ENCODE measurements around the gene DLEC1. TPM values are rescaled to one million over a fixed set of nuclear protein-coding genes. Genes with fewer than 3 reads are reported as not detected.
A peak's percentile ranks its signal among the peaks of the same experiment; 100 is the strongest.

The DLEC1 gene
- total RNA-seq, 4 donors from 2014 or later, result 1.5 to 2.8 (median 1.9) TPM; not detected in 1

DNA sequence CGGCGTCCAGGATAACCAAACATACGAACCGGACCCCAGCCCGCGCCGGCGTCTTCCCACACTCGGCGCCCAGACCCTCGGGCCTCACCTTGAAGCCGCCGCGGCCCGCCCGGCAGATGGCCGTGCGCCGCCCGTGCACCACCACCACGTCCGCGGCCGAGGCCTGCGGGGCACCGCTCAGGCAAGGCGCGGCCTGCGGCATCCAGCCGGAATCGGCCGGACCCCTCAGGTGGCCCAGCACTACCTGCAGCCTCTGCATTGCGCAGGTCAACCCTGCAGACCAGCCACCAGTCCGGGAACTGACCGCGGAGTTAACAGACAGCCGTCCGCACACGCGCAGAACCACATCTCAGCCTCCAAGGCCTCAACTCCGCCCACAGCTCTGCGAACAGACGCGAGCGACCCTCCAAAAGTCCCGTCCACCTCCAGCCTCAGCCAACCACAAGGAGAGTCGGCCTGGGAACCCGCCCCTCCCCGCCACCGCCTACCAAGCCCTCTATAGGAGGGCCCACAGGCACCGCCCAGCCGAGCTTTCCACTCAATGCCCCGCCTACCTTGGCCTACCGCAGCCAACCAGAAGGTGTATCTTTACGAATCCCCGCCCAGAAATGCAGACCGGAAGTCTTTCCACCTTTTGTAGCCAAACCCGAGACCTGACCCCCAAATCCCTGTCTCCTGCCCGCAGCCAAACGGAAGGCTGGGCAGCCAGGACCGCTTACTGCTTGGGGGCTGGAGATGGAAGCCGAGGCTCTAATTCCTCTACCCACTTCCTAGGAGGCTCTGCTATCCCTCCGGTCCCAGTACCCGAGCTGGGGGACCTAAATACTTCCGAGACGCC is 98.0 kb downstream of the DLEC1 start, which contains the start of gene ACAA1:
Gene ACAA1, minus strand, starts transcription at position 351 of the 838 bp plus-strand sequence. Its CDS starts 92 bp downstream, at position 259.
- peak within 1 kb of the TSS; percentile 89 to 92 for H3K27ac ChIP-seq
- H3K4me3 ChIP-seq, result peak within 1 kb of the TSS; percentile 46 to 78
- intact Hi-C loops (cut with DNase I; ENCODE audit: low total_unique reads), result no loop called here
- DNase-seq, result peak; percentile 99 to 100
- H3K36me3 ChIP-seq, result no peaks in the 10 kb centered on the region
- no peaks in the 10 kb centered on the region for H3K4me1 ChIP-seq
- H3K9me3 ChIP-seq, result no peaks in the 10 kb centered on the region
- H3K27me3 ChIP-seq, result no peaks in the 10 kb centered on the region
- TF ChIP-seq, protein P1, sequence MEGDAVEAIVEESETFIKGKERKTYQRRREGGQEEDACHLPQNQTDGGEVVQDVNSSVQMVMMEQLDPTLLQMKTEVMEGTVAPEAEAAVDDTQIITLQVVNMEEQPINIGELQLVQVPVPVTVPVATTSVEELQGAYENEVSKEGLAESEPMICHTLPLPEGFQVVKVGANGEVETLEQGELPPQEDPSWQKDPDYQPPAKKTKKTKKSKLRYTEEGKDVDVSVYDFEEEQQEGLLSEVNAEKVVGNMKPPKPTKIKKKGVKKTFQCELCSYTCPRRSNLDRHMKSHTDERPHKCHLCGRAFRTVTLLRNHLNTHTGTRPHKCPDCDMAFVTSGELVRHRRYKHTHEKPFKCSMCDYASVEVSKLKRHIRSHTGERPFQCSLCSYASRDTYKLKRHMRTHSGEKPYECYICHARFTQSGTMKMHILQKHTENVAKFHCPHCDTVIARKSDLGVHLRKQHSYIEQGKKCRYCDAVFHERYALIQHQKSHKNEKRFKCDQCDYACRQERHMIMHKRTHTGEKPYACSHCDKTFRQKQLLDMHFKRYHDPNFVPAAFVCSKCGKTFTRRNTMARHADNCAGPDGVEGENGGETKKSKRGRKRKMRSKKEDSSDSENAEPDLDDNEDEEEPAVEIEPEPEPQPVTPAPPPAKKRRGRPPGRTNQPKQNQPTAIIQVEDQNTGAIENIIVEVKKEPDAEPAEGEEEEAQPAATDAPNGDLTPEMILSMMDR (IDR thresholded peaks at IDR 0.05), result peak in 1 of 4 experiments; percentile 2
- TF ChIP-seq POLR2A (IDR thresholded peaks at IDR 0.05), result peak; percentile 80 to 83

DNA sequence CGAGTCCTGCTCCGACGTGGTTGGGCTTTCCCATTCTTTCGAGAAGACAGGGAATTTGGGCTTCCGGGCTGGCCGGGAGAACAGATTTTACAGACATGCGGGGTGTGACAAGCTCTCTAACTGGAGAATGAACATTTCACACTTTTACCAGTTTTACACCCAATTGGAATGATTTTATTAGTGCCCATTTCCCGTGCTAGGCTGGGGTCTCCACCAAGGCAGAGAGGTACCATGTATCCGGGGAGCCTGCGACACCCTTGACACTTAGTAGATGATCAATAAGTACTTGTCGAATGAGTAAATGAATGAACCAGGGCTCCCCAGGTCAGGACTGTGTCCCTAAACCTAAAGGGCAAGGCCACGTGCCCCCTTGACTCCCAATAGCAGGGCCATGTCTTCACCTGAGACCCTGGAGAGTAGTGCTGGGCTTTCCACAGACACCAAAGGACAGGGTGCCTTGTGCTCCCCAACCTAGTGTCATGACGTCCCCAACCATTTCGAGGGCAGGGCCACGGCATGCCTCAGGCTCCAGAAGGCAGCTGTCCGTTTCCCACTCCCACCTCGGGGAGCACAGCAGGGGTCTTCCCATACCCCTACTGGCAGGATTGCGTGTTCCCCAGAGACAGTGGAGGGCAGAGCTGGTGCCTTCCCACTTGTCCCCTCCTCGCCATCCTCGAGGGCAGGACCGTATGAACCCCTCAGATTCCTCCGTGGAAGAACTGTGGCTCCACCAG is 98.8 kb downstream of the DLEC1 start:
- Histone ChIP-seq H3K4me3 (peak overlapping the region; percentile 46 to 76), H3K36me3 (no peaks in the 10 kb centered on the region), H3K27me3 (no peaks in the 10 kb centered on the region), H3K9me3 (no peaks in the 10 kb centered on the region), H3K4me1 (no peaks in the 10 kb centered on the region), H3K27ac (peak overlapping the region; percentile 89 to 92)
- intact Hi-C loops (cut with DNase I; ENCODE audit: low total_unique reads), result no loop called here
- peak in 1 of 2 donors; percentile 38 for DNase-seq
- TF ChIP-seq, protein P1 (IDR thresholded peaks at IDR 0.05), result no peak
- TF ChIP-seq POLR2A (IDR thresholded peaks at IDR 0.05), result no peak

DNA sequence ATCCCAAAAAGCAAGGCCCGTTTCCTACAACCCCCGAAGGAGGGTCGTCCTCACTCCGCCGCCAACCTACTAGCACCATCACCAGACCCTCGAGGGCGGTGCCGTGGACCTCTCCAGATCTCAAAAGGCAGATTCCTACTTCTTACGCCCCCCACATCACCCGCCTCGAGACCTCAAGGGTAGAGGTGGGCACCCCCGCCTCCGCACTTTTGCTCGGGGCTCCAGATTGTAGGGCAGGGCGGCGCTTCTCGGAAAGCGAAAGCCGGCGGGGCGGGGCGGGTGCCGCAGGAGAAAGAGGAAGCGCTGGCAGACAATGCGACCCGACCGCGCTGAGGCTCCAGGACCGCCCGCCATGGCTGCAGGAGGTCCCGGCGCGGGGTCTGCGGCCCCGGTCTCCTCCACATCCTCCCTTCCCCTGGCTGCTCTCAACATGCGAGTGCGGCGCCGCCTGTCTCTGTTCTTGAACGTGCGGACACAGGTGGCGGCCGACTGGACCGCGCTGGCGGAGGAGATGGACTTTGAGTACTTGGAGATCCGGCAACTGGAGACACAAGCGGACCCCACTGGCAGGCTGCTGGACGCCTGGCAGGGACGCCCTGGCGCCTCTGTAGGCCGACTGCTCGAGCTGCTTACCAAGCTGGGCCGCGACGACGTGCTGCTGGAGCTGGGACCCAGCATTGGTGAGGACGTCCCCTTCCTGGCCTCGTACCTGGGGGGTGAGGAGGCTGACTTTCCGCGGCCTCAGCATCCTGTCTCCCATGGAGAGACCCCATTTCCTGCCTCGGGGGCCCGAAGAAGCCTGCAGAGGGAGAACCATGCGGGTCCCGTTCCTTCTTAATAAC is 99.6 kb downstream of the DLEC1 start, which contains the start of gene MYD88:
Gene MYD88, plus strand, starts transcription at position 313 of the 842 bp plus-strand sequence. Its CDS starts 40 bp downstream, at position 353.
- H3K4me1 ChIP-seq, result no peaks in the 10 kb centered on the region
- H3K4me3 ChIP-seq, result peak within 1 kb of the TSS; percentile 46 to 76
- H3K27ac ChIP-seq, result peak within 1 kb of the TSS; percentile 89 to 92
- H3K36me3 ChIP-seq, result no peaks in the 10 kb centered on the region
- H3K27me3 ChIP-seq, result no peaks in the 10 kb centered on the region
- peak; percentile 74 to 77 for DNase-seq
- intact Hi-C loops (cut with DNase I; ENCODE audit: low total_unique reads), result no loop called here
- peak; percentile 55 to 56 for TF ChIP-seq POLR2A (IDR thresholded peaks at IDR 0.05)
- TF ChIP-seq, protein P1 (IDR thresholded peaks at IDR 0.05), result peak in 2 of 4 experiments; percentile 2 to 13
- no peaks in the 10 kb centered on the region for H3K9me3 ChIP-seq

DNA sequence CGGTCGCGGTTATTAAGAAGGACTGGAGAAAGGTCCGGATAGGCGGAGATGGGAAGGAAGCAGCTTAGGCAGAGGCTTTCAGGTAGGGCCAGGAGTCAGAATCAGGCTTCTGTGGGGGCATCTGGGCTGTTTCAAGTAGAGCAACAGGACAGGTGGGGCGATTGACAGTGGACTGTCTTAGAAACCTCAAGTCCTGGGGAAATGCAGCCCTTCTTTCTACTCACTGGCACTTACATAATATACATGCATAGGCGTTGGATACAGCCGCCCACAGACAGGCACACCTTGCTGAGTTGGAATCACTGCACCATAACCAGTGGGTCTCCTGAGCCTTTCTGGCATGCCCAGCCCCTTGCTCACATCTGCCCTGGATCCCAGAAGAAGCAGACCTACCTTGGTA is 100.2 kb downstream of the DLEC1 start:
- no peak for DNase-seq
- peak overlapping the region; percentile 46 to 76 for H3K4me3 ChIP-seq
- no peaks in the 10 kb centered on the region for H3K4me1 ChIP-seq
- intact Hi-C loops (cut with DNase I; ENCODE audit: low total_unique reads), result no loop called here
- no peaks in the 10 kb centered on the region for H3K9me3 ChIP-seq
- peak overlapping the region; percentile 89 to 92 for H3K27ac ChIP-seq
- no peaks in the 10 kb centered on the region for H3K36me3 ChIP-seq
- TF ChIP-seq, protein P1 (IDR thresholded peaks at IDR 0.05), result no peak
- no peak for TF ChIP-seq POLR2A (IDR thresholded peaks at IDR 0.05)
- no peaks in the 10 kb centered on the region for H3K27me3 ChIP-seq
